DOHH2 (cell line): ENCODE measurements around the gene DPP6.
"Not testable (repeated sequence)": the region's sequence is repeated elsewhere in the genome, so short reads cannot be mapped to it uniquely, and the experiment has no call there.

Experiments
- CTCF ChIP-seq: fragments of 200-600 bp; sonication (generic); IDR thresholded peaks from one replicate; pipeline ENCODE4 v1.5.1; 2014; ENCODE audit warnings: antibody characterized with exemption, mild to moderate bottlenecking, low read depth, low read length; ENCODE audit not compliant: poor library complexity, severe bottlenecking
- EZH2phosphoT487 ChIP-seq: fragments of 200-600 bp; sonication (generic); IDR thresholded peaks from 2 replicates; pipeline ENCODE4 v1.6.1; 2017; ENCODE audit warnings: borderline replicate concordance, mild to moderate bottlenecking, antibody characterized with exemption, low read length, moderate library complexity, mixed read lengths

GRCh38 chr7:154122720-154123119 is 70.5 kb downstream of the DPP6 start:
- TF ChIP-seq CTCF, EZH2phosphoT487: not testable (repeated sequence)
